ENCODE measurements around the gene DDX5. TPM values are rescaled to one million over a fixed set of nuclear protein-coding genes. Genes with fewer than 3 reads are reported as not detected.

The DDX5 gene
- polyA plus RNA-seq, 1 of the 3 experiments (the other 2 are of a cell fraction) = 1,642 TPM

DNA sequence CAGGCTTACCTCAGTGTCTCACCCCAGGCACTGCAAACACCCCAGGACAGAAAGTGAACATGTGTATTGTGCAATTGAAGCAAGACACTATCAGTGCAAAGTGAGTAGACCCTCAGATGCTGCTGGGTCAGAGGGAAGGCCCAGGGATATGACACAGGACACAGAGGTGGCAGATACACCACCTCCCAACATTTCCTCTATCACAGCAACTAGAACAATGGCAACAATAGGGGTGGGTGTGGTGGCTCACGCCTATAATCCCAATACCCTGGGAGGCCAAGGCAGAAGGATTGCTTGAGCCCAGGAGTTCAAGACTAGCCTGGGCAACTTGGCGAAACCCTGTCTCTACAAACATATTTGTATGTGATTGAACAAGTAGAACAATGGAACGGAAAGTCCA, 34.6 kb downstream of the DDX5 start:
- Histone ChIP-seq H3K4me2 (no peak overlapping the region), H3K36me3 (replicated peaks in 1 of 2; ENCODE audit: control insufficient read depth in 1 of 2, insufficient read depth in 2 of 2, low read length in 1 of 2) (peaks cover 0 to 5% of the 10 kb centered on the region in 2 experiments), H3K4me3 (ENCODE audit: low read depth in 2 of 2, low read length in 1 of 2) (no peak overlapping the region), H2AFZ (ENCODE audit: low read depth) (no peak overlapping the region), H4K20me1 (ENCODE audit: insufficient read depth) (no peaks in the 10 kb centered on the region), H3K27ac (ENCODE audit: low read depth in 2 of 2, low read length in 1 of 2) (no peak overlapping the region), H3K27me3 (ENCODE audit: insufficient read depth) (no peaks in the 10 kb centered on the region), H3F3A (replicated peaks; ENCODE audit: insufficient read depth) (no peaks in the 10 kb centered on the region), H3K9me3 (no peaks in the 10 kb centered on the region), H3K79me2 (ENCODE audit: insufficient read depth) (no peaks in the 10 kb centered on the region), H3K9me2 (no peaks in the 10 kb centered on the region), H3K4me1 (ENCODE audit: control insufficient read depth in 1 of 2, insufficient read depth in 2 of 2, low read depth in 1 of 2, low read length in 1 of 2) (no peaks in the 10 kb centered on the region), H3K9ac (no peak overlapping the region)
- ChIA-PET CTCF (no interaction called here), POLR2A (interaction anchor here (0.5 kb wide), 1 partner anchor 27 kb away, joined by 3 read pairs; no protein-coding TSS in a partner anchor)
- DNase-seq = no peak
- 91% methylated on average over 3 of the region's 3 CpGs for WGBS (ENCODE audit: low lambda C conversion rate)
- TF ChIP-seq, protein P1, sequence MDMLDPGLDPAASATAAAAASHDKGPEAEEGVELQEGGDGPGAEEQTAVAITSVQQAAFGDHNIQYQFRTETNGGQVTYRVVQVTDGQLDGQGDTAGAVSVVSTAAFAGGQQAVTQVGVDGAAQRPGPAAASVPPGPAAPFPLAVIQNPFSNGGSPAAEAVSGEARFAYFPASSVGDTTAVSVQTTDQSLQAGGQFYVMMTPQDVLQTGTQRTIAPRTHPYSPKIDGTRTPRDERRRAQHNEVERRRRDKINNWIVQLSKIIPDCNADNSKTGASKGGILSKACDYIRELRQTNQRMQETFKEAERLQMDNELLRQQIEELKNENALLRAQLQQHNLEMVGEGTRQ (IDR thresholded peaks at IDR 0.05; ENCODE audit: borderline replicate concordance, low read depth, low read length) = no peak
- TF ChIP-seq FOSL2 (IDR thresholded peaks at IDR 0.05; ENCODE audit: borderline replicate concordance, low read depth) (no peak), ELF1 (IDR thresholded peaks at IDR 0.05) (no peak), EZH2phosphoT487 (IDR thresholded peaks at IDR 0.05; ENCODE audit: borderline replicate concordance, low read depth) (no peak), RCOR1 (IDR thresholded peaks at IDR 0.05; ENCODE audit: low read length) (no peak), TAF1 (IDR thresholded peaks at IDR 0.05; ENCODE audit: borderline replicate concordance, low read depth, low read length) (no peak), RXRA (IDR thresholded peaks at IDR 0.05; ENCODE audit: borderline replicate concordance, low read depth) (no peak), CHD2 (IDR thresholded peaks at IDR 0.05; ENCODE audit: low read length, partially characterized antibody) (no peak), NRF1 (IDR thresholded peaks at IDR 0.05; ENCODE audit: low read depth, low read length) (no peak), POLR2AphosphoS5 (IDR thresholded peaks at IDR 0.05; ENCODE audit: low read depth, low read length) (no peak)
- TF ChIP-seq, protein P2, sequence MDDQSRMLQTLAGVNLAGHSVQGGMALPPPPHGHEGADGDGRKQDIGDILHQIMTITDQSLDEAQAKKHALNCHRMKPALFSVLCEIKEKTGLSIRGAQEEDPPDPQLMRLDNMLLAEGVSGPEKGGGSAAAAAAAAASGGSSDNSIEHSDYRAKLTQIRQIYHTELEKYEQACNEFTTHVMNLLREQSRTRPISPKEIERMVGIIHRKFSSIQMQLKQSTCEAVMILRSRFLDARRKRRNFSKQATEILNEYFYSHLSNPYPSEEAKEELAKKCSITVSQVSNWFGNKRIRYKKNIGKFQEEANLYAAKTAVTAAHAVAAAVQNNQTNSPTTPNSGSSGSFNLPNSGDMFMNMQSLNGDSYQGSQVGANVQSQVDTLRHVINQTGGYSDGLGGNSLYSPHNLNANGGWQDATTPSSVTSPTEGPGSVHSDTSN (IDR thresholded peaks at IDR 0.05) = no peak
- TF ChIP-seq, protein P3, sequence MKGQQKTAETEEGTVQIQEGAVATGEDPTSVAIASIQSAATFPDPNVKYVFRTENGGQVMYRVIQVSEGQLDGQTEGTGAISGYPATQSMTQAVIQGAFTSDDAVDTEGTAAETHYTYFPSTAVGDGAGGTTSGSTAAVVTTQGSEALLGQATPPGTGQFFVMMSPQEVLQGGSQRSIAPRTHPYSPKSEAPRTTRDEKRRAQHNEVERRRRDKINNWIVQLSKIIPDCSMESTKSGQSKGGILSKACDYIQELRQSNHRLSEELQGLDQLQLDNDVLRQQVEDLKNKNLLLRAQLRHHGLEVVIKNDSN (IDR thresholded peaks at IDR 0.05; ENCODE audit: borderline replicate concordance, low read depth) = no peak
- TF ChIP-seq, protein P4, sequence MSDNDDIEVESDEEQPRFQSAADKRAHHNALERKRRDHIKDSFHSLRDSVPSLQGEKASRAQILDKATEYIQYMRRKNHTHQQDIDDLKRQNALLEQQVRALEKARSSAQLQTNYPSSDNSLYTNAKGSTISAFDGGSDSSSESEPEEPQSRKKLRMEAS (IDR thresholded peaks at IDR 0.05; ENCODE audit: low read depth) = no peak
- TF ChIP-seq, protein P5, sequence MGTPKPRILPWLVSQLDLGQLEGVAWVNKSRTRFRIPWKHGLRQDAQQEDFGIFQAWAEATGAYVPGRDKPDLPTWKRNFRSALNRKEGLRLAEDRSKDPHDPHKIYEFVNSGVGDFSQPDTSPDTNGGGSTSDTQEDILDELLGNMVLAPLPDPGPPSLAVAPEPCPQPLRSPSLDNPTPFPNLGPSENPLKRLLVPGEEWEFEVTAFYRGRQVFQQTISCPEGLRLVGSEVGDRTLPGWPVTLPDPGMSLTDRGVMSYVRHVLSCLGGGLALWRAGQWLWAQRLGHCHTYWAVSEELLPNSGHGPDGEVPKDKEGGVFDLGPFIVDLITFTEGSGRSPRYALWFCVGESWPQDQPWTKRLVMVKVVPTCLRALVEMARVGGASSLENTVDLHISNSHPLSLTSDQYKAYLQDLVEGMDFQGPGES (IDR thresholded peaks at IDR 0.05; ENCODE audit: low read depth, low read length) = no peak
